ENCODE results near the gene SHISA8. TPM values are rescaled to one million over a fixed set of nuclear protein-coding genes. Genes with fewer than 3 reads are reported as not detected.
"Not testable (repeated sequence)": the region's sequence is repeated elsewhere in the genome, so short reads cannot be mapped to it uniquely, and the experiment has no call there.

Gene SHISA8
- total and polyA plus RNA-seq, 2 experiments from 2014 or later: 0.33 TPM; not detected in 1

DNA sequence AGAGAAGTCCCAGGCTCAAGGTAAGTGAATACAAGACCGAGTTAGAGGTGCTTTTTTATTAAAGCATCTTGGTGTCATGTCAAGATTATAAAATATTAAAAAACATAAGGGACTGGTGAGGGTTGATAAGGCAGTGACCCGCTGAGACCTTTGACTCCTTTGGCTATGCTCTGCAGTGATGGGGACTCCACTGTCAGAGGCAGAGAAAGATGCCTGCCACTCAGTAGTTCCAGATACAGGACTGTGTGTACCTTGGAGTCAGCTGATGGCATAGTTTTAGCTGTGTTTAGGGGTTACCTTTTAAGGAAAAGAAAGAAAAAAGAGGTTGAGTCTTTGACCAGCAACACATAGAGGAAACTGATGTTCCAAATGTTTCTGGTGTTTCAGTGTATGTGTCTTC lies 40.8 kb downstream of the SHISA8 start:
- Histone ChIP-seq H3K4me2 (no peak overlapping the region), H4K20me1 (ENCODE audit: insufficient read depth, poor library complexity, severe bottlenecking) (peaks cover 13% of the 10 kb centered on the region), H3K27ac (no peak overlapping the region), H3K36me3 (replicated peaks; ENCODE audit: insufficient read depth, low read depth) (no peaks in the 10 kb centered on the region), H3K27me3 (no peaks in the 10 kb centered on the region), H3K9me2 (replicated peaks; ENCODE audit: insufficient read depth) (no peaks in the 10 kb centered on the region), H3K79me2 (peaks cover 22% of the 10 kb centered on the region), H3K4me3 (no peak overlapping the region), H3K4me1 (ENCODE audit: insufficient read depth) (no peaks in the 10 kb centered on the region), H2AFZ (no peak overlapping the region), H3K9me3 (ENCODE audit: low read depth) (no peaks in the 10 kb centered on the region)
- 91% methylated on average over 2 of the region's 2 CpGs for WGBS (ENCODE audit: low lambda C conversion rate, missing lambda C conversion rate)
- DNase-seq (ENCODE audit: low spot score): no peak
- TF ChIP-seq, protein P1, sequence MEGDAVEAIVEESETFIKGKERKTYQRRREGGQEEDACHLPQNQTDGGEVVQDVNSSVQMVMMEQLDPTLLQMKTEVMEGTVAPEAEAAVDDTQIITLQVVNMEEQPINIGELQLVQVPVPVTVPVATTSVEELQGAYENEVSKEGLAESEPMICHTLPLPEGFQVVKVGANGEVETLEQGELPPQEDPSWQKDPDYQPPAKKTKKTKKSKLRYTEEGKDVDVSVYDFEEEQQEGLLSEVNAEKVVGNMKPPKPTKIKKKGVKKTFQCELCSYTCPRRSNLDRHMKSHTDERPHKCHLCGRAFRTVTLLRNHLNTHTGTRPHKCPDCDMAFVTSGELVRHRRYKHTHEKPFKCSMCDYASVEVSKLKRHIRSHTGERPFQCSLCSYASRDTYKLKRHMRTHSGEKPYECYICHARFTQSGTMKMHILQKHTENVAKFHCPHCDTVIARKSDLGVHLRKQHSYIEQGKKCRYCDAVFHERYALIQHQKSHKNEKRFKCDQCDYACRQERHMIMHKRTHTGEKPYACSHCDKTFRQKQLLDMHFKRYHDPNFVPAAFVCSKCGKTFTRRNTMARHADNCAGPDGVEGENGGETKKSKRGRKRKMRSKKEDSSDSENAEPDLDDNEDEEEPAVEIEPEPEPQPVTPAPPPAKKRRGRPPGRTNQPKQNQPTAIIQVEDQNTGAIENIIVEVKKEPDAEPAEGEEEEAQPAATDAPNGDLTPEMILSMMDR (IDR thresholded peaks at IDR 0.05; ENCODE audit: poor library complexity): no peak
- no peak for TF ChIP-seq EZH2phosphoT487 (IDR thresholded peaks at IDR 0.05; ENCODE audit: low read depth, severe bottlenecking, unreplicated experiment)
- no peak for TF ChIP-seq EZH2 (IDR thresholded peaks at IDR 0.05; ENCODE audit: borderline replicate concordance)

DNA sequence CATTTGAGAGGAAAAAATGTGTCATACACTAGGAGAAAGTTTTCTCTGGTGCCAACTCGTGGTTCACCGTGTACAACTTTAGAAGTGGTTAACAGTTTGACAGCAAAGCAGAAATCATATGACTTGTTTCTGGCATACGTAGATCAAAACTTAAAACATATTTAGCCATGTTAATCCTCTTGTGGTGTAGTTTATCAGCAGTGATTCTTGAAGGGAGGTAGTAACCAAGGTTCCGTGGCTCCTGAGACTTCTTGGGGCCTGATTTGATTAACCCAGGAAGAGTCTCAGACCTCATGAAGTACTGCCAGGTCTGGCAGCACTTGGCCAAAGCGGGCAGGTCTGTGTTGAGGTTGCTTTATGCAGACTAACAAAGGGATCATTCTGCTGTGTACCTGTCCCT lies 41.5 kb downstream of the SHISA8 start:
- Histone ChIP-seq H3K4me1 (ENCODE audit: insufficient read depth) (no peaks in the 10 kb centered on the region), H3K79me2 (peaks cover 22% of the 10 kb centered on the region), H3K9me3 (ENCODE audit: low read depth) (no peaks in the 10 kb centered on the region), H3K4me2 (no peak overlapping the region), H2AFZ (no peak overlapping the region), H3K36me3 (replicated peaks; ENCODE audit: insufficient read depth, low read depth) (no peaks in the 10 kb centered on the region), H4K20me1 (ENCODE audit: insufficient read depth, poor library complexity, severe bottlenecking) (peaks cover 14% of the 10 kb centered on the region), H3K4me3 (no peak overlapping the region), H3K27me3 (no peaks in the 10 kb centered on the region), H3K9me2 (replicated peaks; ENCODE audit: insufficient read depth) (no peaks in the 10 kb centered on the region), H3K27ac (no peak overlapping the region)
- 78% methylated on average over 5 of the region's 5 CpGs for WGBS (ENCODE audit: low lambda C conversion rate, missing lambda C conversion rate)
- no peak for DNase-seq (ENCODE audit: low spot score)
- no peak for TF ChIP-seq EZH2phosphoT487 (IDR thresholded peaks at IDR 0.05; ENCODE audit: low read depth, severe bottlenecking, unreplicated experiment)
- no peak for TF ChIP-seq EZH2 (IDR thresholded peaks at IDR 0.05; ENCODE audit: borderline replicate concordance)
- TF ChIP-seq, protein P1 (IDR thresholded peaks at IDR 0.05; ENCODE audit: poor library complexity): no peak

DNA sequence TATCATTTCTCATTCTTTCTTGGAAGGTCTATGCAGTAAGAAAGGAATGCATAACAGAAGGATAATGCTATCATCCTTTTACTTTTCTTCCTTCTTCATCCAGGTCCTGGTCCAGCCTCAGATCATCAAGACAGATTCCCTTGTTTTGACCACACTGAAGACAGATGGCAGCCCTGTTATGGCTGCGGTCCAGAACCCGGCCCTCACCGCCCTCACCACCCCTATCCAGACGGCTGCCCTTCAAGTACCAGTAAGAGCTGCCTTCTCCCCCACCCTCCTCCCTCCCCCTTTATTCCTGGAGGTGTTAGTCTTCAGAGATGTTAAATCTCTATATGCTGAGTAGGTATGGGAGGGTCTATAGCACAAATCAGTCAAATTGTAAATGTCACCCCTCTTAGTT lies 44.1 kb downstream of the SHISA8 start:
- Histone ChIP-seq H3K27ac (no peak overlapping the region), H3K9me2 (replicated peaks; ENCODE audit: insufficient read depth) (no peaks in the 10 kb centered on the region), H3K9me3 (ENCODE audit: low read depth) (no peaks in the 10 kb centered on the region), H3K4me2 (no peak overlapping the region), H3K4me3 (no peak overlapping the region), H2AFZ (no peak overlapping the region), H3K36me3 (replicated peaks; ENCODE audit: insufficient read depth, low read depth) (no peaks in the 10 kb centered on the region), H4K20me1 (ENCODE audit: insufficient read depth, poor library complexity, severe bottlenecking) (peaks cover 24% of the 10 kb centered on the region), H3K79me2 (peaks cover 40% of the 10 kb centered on the region), H3K27me3 (no peaks in the 10 kb centered on the region), H3K4me1 (ENCODE audit: insufficient read depth) (no peaks in the 10 kb centered on the region)
- WGBS (ENCODE audit: low lambda C conversion rate, missing lambda C conversion rate): 93% methylated on average over 4 of the region's 4 CpGs
- no peak for DNase-seq (ENCODE audit: low spot score)
- TF ChIP-seq EZH2 (IDR thresholded peaks at IDR 0.05; ENCODE audit: borderline replicate concordance): no peak
- no peak for TF ChIP-seq EZH2phosphoT487 (IDR thresholded peaks at IDR 0.05; ENCODE audit: low read depth, severe bottlenecking, unreplicated experiment)
- TF ChIP-seq, protein P1 (IDR thresholded peaks at IDR 0.05; ENCODE audit: poor library complexity): no peak

DNA sequence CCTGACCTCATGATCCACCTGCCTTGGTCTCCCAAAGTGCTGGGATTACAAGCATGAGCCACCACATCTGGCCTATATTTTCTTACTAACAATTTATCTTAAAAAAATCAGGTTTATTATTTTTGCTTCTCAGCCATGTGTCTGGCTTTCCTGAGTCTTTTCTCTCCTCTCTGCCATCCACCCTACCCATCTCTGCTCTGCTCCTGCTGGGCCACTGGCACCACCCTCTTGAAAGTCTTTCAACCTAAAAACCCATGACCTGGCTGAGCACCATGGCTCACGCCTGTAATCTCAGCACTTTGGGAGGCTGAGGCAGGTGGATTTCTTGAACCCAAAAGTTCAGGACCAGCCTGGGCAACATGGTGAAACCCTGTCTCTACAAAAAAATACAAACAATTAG lies 44.8 kb downstream of the SHISA8 start:
- DNase-seq (ENCODE audit: low spot score); H3K27ac ChIP-seq; H3K4me3 ChIP-seq; H3K27me3 ChIP-seq; H3K4me1 ChIP-seq (ENCODE audit: insufficient read depth); H3K36me3 ChIP-seq (replicated peaks; ENCODE audit: insufficient read depth, low read depth); H2AFZ ChIP-seq; H3K9me2 ChIP-seq (replicated peaks; ENCODE audit: insufficient read depth); H3K9me3 ChIP-seq (ENCODE audit: low read depth); H3K4me2 ChIP-seq: not testable (repeated sequence)
- H3K79me2 ChIP-seq: peaks cover 47% of the 10 kb centered on the region
- WGBS (ENCODE audit: low lambda C conversion rate, missing lambda C conversion rate): 100% methylated on average over 1 of the region's 1 CpG
- H4K20me1 ChIP-seq (ENCODE audit: insufficient read depth, poor library complexity, severe bottlenecking): peaks cover 31% of the 10 kb centered on the region
